Lung (tissue), 12 donors: ENCODE measurements around the gene RSPH9. TPM values are rescaled to one million over a fixed set of nuclear protein-coding genes. Genes with fewer than 3 reads are reported as not detected.
"Not testable (repeated sequence)": the region's sequence is repeated elsewhere in the genome, so short reads cannot be mapped to it uniquely, and the experiment has no call there.

ENCODE experiments used
- ATAC-seq: fragments of 200-7000 bp; cut with Tn5 transposase; one replicate; pipeline ENCODE4 v1.9.1; 2020; ENCODE audit warnings: moderate number of reproducible peaks; ENCODE audit not compliant: insufficient read depth, low FRiP score
- DNase-seq, 3 donors: peaks; one replicate each; pipeline ENCODE4 v3.0.0-alpha.2; 2013 to 2017
- H3K27ac ChIP-seq, 2 donors: one replicate each; pipeline ENCODE4 v1.5.1; 2013; ENCODE audit warnings: mild to moderate bottlenecking in 2 of 2, moderate library complexity in 2 of 2, control low read depth in 1 of 2, inconsistent platforms in 1 of 2, low read depth in 1 of 2, low read length in 1 of 2
- H3K27me3 ChIP-seq, 3 donors: one replicate each; pipeline ENCODE4 v1.5.1; 2013; ENCODE audit warnings: low read length in 2 of 3; ENCODE audit not compliant: control insufficient read depth in 3 of 3, insufficient read depth in 3 of 3
- H3K36me3 ChIP-seq, 4 donors: one replicate each; pipeline ENCODE4 v1.5.1; 2013; ENCODE audit warnings: low read length in 4 of 4, mild to moderate bottlenecking in 1 of 4, moderate library complexity in 1 of 4; ENCODE audit not compliant: control insufficient read depth in 4 of 4, insufficient read depth in 4 of 4
- H3K4me1 ChIP-seq, 5 donors: one replicate each; pipeline ENCODE4 v1.5.1; 2013; ENCODE audit warnings: low read length in 5 of 5, mild to moderate bottlenecking in 2 of 5, moderate library complexity in 1 of 5; ENCODE audit not compliant: control insufficient read depth in 5 of 5, insufficient read depth in 5 of 5
- H3K4me3 ChIP-seq: one replicate; pipeline ENCODE4 v1.5.1; 2013; ENCODE audit warnings: mild to moderate bottlenecking, control low read depth, moderate library complexity
- H3K9ac ChIP-seq, 2 donors: one replicate each; pipeline ENCODE4 v1.5.1; 2013; ENCODE audit warnings: low read length in 2 of 2, control low read depth in 1 of 2; ENCODE audit not compliant: insufficient read depth in 1 of 2
- H3K9me3 ChIP-seq, 4 donors: one replicate each; pipeline ENCODE4 v1.5.1; 2013; ENCODE audit warnings: low read length in 3 of 4, mild to moderate bottlenecking in 1 of 4, moderate library complexity in 1 of 4; ENCODE audit not compliant: control insufficient read depth in 4 of 4, insufficient read depth in 3 of 4
- WGBS, 2 donors: extraction: QIAGEN DNeasy Blood & Tissue Kit; methylation state at CpG; one replicate each; pipeline ENCODE4 v1.1.7; 2013; 5-methylcytosine and 5-hydroxymethylcytosine counted together
- polyA plus RNA-seq, 2 donors: library from polyadenylated mRNA; stranded (reverse); fragments of 200-250 nt; gene quantifications; one replicate each; pipeline ENCODE4 v1.2.1, GENCODE V29; 2013
- total RNA-seq, 2 donors: library from RNA; depleted of rRNA in 1 of 2; stranded (reverse); fragments of >200 nt in 1 of 2; gene quantifications; one replicate each; pipeline ENCODE4 v1.2.1, GENCODE V29; 2014 to 2021
- TF ChIP-seq, protein P1 (sequence below): IDR thresholded peaks from 2 replicates; pipeline ENCODE4 v1.5.1; 2012; ENCODE audit warnings: mild to moderate bottlenecking; ENCODE audit errors: control extremely low read depth, extremely low read depth
- donor health status: control.
- donor health status: control.
- donor health status: Bipolar disorder and iron deficiency.
- donor health status: healthy.
- donor health status: DM: yes; HTN: yes; CAD: no.

The RSPH9 gene
- total and polyA plus RNA-seq, 4 donors, result 1.7 to 6.4 (median 4.6) TPM

- no peaks in the 10 kb centered on the region for H3K27me3 ChIP-seq
- H3K9me3 ChIP-seq, result no peaks in the 10 kb centered on the region
- H3K36me3 ChIP-seq, result no peaks in the 10 kb centered on the region
- H3K4me3 ChIP-seq, result no peak overlapping the region
- DNase-seq, result no peak
- H3K27ac ChIP-seq, result no peak overlapping the region
- H3K4me1 ChIP-seq, result peaks cover 0 to 3% (median 3%) of the 10 kb centered on the region in 5 donors
- 93 to 98% methylated on average over 2 of the region's 2 CpGs for WGBS, 2 donors
- TF ChIP-seq, protein P1, sequence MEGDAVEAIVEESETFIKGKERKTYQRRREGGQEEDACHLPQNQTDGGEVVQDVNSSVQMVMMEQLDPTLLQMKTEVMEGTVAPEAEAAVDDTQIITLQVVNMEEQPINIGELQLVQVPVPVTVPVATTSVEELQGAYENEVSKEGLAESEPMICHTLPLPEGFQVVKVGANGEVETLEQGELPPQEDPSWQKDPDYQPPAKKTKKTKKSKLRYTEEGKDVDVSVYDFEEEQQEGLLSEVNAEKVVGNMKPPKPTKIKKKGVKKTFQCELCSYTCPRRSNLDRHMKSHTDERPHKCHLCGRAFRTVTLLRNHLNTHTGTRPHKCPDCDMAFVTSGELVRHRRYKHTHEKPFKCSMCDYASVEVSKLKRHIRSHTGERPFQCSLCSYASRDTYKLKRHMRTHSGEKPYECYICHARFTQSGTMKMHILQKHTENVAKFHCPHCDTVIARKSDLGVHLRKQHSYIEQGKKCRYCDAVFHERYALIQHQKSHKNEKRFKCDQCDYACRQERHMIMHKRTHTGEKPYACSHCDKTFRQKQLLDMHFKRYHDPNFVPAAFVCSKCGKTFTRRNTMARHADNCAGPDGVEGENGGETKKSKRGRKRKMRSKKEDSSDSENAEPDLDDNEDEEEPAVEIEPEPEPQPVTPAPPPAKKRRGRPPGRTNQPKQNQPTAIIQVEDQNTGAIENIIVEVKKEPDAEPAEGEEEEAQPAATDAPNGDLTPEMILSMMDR, result no peak
- no peak for ATAC-seq
- no peak overlapping the region for H3K9ac ChIP-seq
These were observed 3.4 kb downstream of the RSPH9 start for GRCh38 chr6:43648248-43648647.

- not testable (repeated sequence) for H3K4me3 ChIP-seq, H3K9ac ChIP-seq, ATAC-seq, H3K36me3 ChIP-seq, H3K4me1 ChIP-seq, DNase-seq, H3K9me3 ChIP-seq, H3K27me3 ChIP-seq
- H3K27ac ChIP-seq, result peak overlapping the region in 1 of 2 donors; percentile 49
- WGBS, 2 donors, result 87 to 97% methylated on average over 2 of the region's 2 CpGs
These were observed 8.0 kb downstream of the RSPH9 start for GRCh38 chr6:43652822-43653221.

DNA sequence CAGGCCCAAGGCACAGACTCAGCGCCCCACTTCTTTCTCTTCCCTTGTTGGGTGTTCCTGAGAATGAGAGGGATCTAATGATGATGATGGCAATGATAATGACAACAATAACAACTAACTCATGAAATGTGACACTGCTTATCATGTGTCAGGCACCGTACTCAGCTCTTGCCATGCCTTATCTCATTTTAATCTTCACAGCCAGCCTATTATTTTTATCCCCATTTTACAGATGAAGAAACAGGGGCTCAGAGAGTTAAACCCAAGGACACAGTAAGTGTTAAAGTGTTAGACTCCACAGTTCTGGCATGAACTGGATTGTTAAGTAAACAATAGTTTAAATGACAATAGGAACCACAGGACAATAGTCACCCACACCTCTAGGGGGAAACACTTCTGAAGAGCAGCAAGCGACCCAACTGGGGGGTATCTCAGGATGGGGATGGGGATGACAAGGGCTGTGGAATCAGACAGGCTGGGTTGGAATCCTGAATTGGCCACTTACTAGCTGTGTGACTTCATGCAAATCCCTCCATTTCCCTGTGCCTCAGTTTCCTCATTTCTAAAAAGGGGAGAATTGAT, 12.5 kb downstream of the RSPH9 start:
- WGBS, 2 donors, result 83 to 91% methylated on average over 3 of the region's 3 CpGs
- DNase-seq, result no peak
- Histone ChIP-seq H3K4me3 (no peak overlapping the region), H3K4me1 (no peaks in the 10 kb centered on the region), H3K9ac (no peak overlapping the region), H3K27ac (no peak overlapping the region), H3K36me3 (peaks cover 0 to 6% (median 0%) of the 10 kb centered on the region in 4 donors), H3K27me3 (no peaks in the 10 kb centered on the region), H3K9me3 (no peaks in the 10 kb centered on the region)
- TF ChIP-seq, protein P1, result no peak
- ATAC-seq, result no peak

- DNase-seq (no peak), ATAC-seq (no peak)
- Histone ChIP-seq H3K36me3 (peaks cover 0 to 6% (median 0%) of the 10 kb centered on the region in 4 donors), H3K9me3 (no peaks in the 10 kb centered on the region), H3K27ac (no peak overlapping the region), H3K4me1 (no peaks in the 10 kb centered on the region), H3K27me3 (no peaks in the 10 kb centered on the region), H3K4me3 (no peak overlapping the region), H3K9ac (no peak overlapping the region)
- WGBS, 2 donors, result 86 to 94% methylated on average over 9 of the region's 9 CpGs
- TF ChIP-seq, protein P1, result no peak
These were observed 13.3 kb downstream of the RSPH9 start for GRCh38 chr6:43658161-43658560.

DNA sequence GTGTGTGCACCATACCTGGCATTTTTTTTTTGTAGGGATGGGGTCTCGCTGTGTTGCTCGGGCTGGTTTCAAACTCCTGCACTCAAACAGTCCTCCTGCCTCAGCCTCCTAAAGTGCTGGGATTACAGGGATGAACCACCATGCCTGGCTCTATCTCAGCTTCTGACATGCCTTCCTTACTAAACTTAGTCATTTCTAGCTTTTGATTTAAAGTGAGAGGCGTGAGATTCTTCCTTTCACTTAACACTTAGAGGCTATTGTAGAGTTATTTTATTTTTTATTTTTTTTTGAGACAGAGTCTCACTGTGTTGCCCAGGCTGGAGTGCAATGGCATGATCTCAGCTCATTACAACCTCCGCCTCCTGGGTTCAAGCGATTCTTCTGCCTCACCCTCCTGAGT, 18.1 kb downstream of the RSPH9 start:
- 95 to 97% methylated on average over 5 of the region's 5 CpGs for WGBS, 2 donors

More for the DNA sequence above, 18.1 kb downstream of the RSPH9 start:
- H3K27ac ChIP-seq, ATAC-seq, H3K36me3 ChIP-seq, H3K27me3 ChIP-seq, H3K9me3 ChIP-seq, H3K9ac ChIP-seq, H3K4me3 ChIP-seq, DNase-seq: not testable (repeated sequence)
- peaks cover under 1 to 10% (median 2%) of the 10 kb centered on the region in 5 donors for H3K4me1 ChIP-seq
